Right lobe of liver (tissue), 4 donors: ENCODE measurements around the gene TMC4.
A peak's percentile ranks its signal among the peaks of the same experiment; 100 is the strongest.

ENCODE experiments used
- CTCF ChIP-seq, 4 donors: fragments of 200-600 bp in 3 of 4; fragments of 450-650 bp in 1 of 4; IDR thresholded peaks; one replicate each; pipeline versions ENCODE4 v1.5.1 to v1.8.0; 2016 to 2022; ENCODE audit warnings: antibody characterized with exemption in 4 of 4, mild to moderate bottlenecking in 2 of 4
- POLR2A ChIP-seq: fragments of 450-650 bp; IDR thresholded peaks from one replicate; pipeline ENCODE4 v1.6.1; 2017; ENCODE audit warnings: antibody characterized with exemption, mild to moderate bottlenecking
- donor health status: DM: no; HTN: no; CAD: no.
- donor health status: DM: no; HTN: no; CAD: no.
- donor health status: DM: no; HTN: yes; CAD: no.

GRCh38 chr19:54189735-54190502 is 17.0 kb upstream of the TMC4 start:
- no peak for TF ChIP-seq CTCF (IDR thresholded peaks at IDR 0.05)
- peak; percentile 76 for TF ChIP-seq POLR2A
